GM12891 (cell line): ENCODE data around the gene RAB6A.

Experiments used
- DNase-seq: peaks from one replicate; pipeline ENCODE4 v3.0.0; 2011; ENCODE audit warnings: low spot score; ENCODE audit not compliant: insufficient read length
- FAIRE-seq: peaks from 2 replicates; lab custom pipeline; 2011; peaks lifted over from hg19 to GRCh38; lab: Jason Lieb, UNC
- PAX5 ChIP-seq: IDR thresholded peaks from 2 replicates; pipeline ENCODE4 v1.6.1; 2011; ENCODE audit warnings: low read length, moderate library complexity, mild to moderate bottlenecking; ENCODE audit not compliant: insufficient read depth, severe bottlenecking
- POLR2A ChIP-seq: IDR thresholded peaks from 2 replicates; pipeline ENCODE4 v1.6.1; 2011; ENCODE audit warnings: low read depth, low read length, control low read depth
- POLR2AphosphoS5 ChIP-seq: IDR thresholded peaks from 2 replicates; pipeline ENCODE4 v1.6.1; 2011; ENCODE audit warnings: low read depth, low read length, control low read depth
- POU2F2 ChIP-seq: IDR thresholded peaks from 2 replicates; pipeline ENCODE4 v1.6.1; 2011; ENCODE audit warnings: low read depth, mild to moderate bottlenecking, control low read depth, low read length, moderate library complexity
- SPI1 ChIP-seq: IDR thresholded peaks from 2 replicates; pipeline ENCODE4 v1.6.1; 2011; ENCODE audit warnings: low read depth, low read length, control low read depth
- TAF1 ChIP-seq: IDR thresholded peaks from 2 replicates; pipeline ENCODE4 v1.6.1; 2011; ENCODE audit warnings: low read depth, low read length, control low read depth

The RAB6A gene

DNA sequence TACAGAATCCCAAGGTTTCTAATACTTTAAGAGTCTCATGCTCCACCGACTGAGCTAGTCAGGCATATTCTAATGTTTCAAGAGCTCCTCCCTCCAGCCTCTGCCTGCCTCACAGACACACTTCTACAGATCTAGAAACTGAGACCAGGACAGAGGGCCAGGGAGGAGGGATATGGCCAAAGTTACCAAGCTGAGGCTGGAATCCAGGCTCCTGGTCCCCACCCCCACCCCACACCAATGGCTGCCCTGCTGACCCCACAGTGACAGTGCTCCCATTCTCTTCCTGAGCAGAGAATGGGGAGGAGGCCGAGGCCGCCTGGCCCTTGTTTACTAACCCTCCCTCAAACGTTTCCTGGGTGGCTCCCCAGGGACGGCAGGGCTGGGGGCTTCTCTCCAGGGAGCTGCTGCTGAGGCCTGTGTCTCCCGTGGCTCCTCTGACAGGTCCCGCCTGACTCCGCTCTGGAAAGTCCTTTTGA lies 112.3 kb downstream of the RAB6A start:
- TF ChIP-seq PAX5: no peak
- TF ChIP-seq POLR2AphosphoS5: no peak
- TF ChIP-seq POU2F2: no peak
- no peak for TF ChIP-seq SPI1
- FAIRE-seq (no peak), DNase-seq (no peak)

DNA sequence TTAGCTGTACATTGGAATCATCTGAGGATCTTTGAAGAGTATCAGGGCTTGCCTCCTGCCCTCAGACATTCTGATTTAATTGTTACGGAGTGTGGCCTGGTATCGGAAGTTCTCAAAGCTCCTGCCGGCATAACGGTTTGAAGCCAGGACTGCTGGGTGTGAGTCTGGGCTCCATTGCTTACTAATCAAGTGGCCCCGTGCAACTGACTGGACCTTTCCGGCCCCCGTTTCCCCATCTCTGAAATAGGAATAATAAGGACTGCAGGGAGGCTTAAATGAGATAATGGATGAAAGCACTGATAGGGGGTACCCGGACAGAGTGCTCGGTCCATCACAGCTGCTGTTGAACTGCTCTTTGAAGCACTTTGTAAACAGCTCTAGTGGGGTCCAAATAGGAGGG lies 112.8 kb downstream of the RAB6A start:
- FAIRE-seq: peak; percentile 5

DNA sequence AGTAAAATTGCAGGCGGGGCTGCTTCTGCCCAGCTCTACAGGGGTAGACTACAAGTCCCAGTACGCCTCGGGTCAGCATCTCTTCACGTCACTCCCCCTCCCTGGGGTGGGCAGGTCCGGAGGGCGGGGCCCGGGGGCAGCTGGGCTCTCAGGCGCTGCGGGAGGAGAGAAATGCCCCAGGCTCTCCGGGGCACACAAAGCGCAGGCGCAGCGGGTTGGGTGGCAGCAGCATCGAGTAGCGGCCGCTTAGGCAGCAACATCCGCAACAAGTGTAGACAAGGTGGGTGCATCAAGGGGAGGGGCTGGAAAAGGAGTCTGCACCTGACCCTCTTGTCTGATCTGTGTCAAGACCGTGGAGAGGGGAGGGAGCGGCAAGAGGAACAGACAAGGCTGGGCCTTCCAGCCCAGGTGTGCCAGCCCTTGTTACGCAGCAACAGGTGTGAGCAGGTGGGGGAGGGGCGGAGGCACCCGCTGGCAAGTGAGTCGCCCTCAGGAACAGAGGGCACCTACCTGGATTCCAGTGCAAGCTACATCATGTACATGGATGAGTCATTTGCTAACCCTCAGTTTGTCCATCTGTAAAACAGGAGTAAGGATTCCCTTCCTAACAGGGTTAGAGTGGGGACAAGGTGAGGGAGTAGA lies 113.3 kb downstream of the RAB6A start:
- DNase-seq: peak; percentile 91
- no peak for TF ChIP-seq POU2F2
- no peak for TF ChIP-seq POLR2A
- TF ChIP-seq SPI1: no peak
- FAIRE-seq: peak; percentile 88

More for the DNA sequence above, 112.8 kb downstream of the RAB6A start:
- no peak for DNase-seq
- TF ChIP-seq TAF1 (no peak), PAX5 (no peak), SPI1 (no peak), POLR2AphosphoS5 (no peak), POLR2A (no peak), POU2F2 (no peak)

DNA sequence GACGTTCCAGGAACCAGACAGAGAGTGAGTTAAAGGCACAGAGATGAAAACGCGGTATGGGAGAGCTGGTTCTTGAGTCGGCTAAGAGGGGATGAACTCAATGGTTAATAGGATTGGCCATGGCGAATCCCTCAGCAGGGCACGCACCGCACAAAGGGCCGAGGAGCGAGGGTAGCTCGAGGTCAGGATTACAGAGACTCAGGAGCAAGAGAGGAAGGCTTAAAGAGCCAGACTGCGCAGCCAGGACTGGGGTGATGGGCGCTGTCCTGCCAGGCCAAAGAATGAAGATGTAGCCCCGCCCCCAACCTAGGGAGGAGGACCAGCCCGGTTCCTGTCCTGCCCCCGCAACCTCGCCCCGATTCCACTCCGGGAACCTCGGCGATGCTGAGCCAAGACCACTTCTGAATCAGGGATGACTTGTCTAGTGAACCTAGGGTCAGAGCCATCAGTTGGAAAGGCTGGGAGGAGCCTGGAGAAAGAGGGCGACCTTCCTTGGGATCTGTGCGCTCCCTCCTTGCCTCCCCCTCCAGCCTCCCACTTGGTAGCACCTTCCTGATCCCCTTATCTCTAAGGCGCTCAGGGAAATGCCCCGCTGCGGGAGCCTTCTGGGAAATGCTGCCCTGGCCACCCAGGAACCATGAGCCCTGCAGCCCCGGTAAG lies 114.8 kb downstream of the RAB6A start, which contains the start of gene PLEKHB1:
TSS of gene PLEKHB1 (plus strand) at position 610 of the 660 bp plus-strand sequence. CDS start at position 638, 28 bp downstream.
- DNase-seq (no peak), FAIRE-seq (no peak)

DNA sequence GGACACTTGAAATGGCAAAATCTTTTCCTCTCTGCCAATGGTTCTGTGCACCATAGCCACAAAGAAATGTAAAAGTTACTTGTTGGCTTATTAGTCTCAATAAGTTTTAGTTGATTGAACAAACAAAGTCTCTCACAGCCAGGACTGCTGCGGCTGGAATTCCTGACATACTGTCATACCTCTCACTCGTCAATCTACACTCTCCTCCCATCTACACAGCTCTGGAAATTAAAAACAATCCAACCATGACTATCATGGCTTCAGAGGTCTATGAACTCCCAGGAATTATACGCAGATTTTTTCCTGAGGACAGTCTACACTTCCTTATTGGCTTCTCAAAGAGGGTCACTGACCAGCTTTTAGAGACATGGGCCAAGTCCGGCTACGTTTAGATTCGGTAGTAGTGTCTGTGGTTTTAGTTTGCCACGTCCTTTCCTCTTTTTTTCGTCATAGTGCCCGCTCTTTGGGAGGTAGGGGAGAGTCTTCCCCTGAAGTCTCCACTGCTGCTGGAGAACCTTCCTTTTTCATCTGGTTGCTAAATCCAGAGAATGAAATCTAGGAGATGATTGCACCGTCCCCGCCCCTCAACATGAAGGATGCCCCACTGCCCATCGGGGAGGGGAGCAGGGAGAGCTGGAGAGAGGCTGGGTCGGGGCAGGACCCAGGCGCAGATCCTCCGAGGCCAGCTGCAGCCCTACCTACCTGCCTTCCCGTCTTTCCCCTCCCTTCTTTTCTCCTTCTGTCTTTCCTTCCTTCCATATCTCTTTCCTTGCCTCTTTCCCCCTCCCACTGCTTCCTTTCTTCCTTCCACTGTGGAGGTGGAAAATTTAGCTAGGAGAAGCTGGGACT lies 115.5 kb downstream of the RAB6A start:
- no peak for DNase-seq
- FAIRE-seq: no peak
- TF ChIP-seq TAF1: no peak
- TF ChIP-seq PAX5: no peak
- no peak for TF ChIP-seq POLR2AphosphoS5
- no peak for TF ChIP-seq POU2F2
- TF ChIP-seq SPI1: no peak
- TF ChIP-seq POLR2A: no peak

More for the DNA sequence above, 114.8 kb downstream of the RAB6A start, which contains the start of gene PLEKHB1:
- TF ChIP-seq POLR2AphosphoS5 (no peak), PAX5 (no peak), TAF1 (no peak), SPI1 (no peak), POU2F2 (no peak), POLR2A (no peak)

DNA sequence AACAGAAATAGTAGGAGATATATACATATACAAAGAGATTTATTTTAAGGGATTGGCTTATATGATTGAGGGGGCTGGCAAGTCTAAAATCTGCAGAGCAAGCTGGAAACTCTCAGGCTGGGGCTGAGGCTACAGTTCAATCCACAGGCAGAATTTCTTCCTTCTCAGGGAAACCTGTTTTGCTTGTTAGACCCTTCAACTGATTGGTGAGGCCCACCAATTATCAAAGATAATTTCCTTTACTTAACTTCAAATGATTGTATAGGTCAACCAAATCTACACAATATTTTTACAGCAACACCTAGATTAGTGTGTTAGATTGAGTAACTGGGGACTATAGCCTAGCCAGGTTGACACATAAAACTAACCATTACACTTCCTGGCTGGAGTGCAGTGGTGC lies 119.2 kb downstream of the RAB6A start:
- no peak for DNase-seq
- no peak for FAIRE-seq
- TF ChIP-seq POLR2A (no peak), POLR2AphosphoS5 (no peak), PAX5 (no peak), TAF1 (no peak), POU2F2 (no peak), SPI1 (no peak)

DNA sequence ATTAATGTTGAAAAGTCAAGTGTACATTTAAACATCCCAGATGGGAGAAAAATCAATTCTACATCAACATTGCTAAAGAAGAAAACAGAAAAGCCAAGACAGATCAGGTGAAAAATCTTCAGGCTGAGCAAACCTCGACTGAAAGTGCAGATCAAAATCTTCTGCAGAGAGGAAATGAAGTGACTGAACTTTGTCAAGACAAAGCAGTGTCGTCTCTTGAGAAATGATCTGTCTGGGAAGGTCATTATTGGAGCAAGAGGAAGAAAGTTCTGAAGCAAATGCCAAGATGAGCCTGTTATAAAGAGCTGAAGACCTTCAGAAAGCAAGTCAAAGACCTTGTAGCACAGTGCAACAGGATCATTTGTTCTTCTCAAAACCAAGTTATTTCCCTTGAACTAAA lies 120.3 kb downstream of the RAB6A start:
- TF ChIP-seq POLR2AphosphoS5: no peak
- TF ChIP-seq POLR2A: no peak
- TF ChIP-seq PAX5: no peak
- no peak for TF ChIP-seq TAF1
- TF ChIP-seq SPI1: no peak
- FAIRE-seq (no peak), DNase-seq (no peak)

DNA sequence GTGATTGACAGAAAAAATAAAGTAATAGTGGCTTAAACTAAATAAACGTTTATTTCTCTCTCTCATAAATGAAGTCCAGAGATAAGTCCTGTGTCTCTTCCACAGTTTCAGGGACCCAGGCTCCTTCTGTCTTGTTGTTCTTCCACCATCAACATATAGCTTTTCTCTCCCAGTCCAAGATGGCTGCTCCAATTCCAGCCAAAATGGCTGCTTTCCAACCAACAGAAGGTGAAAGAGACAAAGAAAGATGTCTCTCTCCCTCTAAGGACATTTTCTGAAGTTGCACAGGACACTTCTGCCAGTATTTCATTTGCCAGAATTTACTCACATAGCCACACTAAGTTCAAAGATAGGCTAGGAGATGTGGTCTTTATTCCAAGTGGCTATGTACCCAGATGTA lies 123.9 kb downstream of the RAB6A start:
- no peak for FAIRE-seq
- TF ChIP-seq POLR2A (no peak), SPI1 (no peak), POU2F2 (no peak), POLR2AphosphoS5 (no peak), PAX5 (no peak), TAF1 (no peak)
- no peak for DNase-seq

DNA sequence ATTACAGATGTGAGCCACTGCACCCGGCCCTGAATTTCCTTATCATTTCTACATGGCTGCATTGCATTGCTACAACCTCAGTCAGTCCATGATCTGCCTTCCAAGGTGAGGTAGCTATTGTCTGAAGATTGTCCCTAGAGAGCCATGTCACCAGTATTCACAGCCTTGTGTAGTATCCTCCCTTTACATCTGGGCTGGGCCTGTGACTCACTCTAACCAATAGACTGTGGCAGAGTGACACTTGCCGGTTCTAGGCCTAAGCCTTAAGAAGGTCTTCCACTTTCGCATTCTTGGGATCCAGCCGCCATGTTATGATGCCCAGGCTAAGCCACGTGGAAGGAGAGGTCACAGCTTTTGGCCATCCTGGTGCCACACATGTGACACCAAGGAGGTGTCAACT lies 124.6 kb downstream of the RAB6A start:
- FAIRE-seq (no peak), DNase-seq (no peak)
- TF ChIP-seq POU2F2 (no peak), POLR2A (no peak), POLR2AphosphoS5 (no peak), SPI1 (no peak), PAX5 (no peak), TAF1 (no peak)
